ENCODE measurements around the gene ADAM23.

DNA sequence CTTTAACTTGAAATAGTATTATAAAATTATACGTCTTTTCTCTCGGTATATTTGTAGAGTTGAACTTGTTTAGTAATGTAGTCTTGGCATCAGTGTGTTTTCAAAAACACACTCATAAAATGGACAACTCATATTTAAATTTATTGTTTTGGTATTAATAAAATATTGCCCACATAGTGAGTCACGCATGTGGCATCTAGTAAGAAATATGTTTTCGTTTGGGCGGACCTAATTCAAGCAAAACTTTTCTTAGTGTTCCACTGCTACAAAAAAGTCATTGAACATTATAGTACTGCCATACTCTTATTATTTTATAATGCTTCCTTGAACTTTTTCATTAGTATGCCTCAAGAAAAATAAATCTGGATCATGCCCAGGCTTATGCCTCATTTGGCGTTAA lies 167.9 kb downstream of the ADAM23 start:
- TF ChIP-seq, protein P1, sequence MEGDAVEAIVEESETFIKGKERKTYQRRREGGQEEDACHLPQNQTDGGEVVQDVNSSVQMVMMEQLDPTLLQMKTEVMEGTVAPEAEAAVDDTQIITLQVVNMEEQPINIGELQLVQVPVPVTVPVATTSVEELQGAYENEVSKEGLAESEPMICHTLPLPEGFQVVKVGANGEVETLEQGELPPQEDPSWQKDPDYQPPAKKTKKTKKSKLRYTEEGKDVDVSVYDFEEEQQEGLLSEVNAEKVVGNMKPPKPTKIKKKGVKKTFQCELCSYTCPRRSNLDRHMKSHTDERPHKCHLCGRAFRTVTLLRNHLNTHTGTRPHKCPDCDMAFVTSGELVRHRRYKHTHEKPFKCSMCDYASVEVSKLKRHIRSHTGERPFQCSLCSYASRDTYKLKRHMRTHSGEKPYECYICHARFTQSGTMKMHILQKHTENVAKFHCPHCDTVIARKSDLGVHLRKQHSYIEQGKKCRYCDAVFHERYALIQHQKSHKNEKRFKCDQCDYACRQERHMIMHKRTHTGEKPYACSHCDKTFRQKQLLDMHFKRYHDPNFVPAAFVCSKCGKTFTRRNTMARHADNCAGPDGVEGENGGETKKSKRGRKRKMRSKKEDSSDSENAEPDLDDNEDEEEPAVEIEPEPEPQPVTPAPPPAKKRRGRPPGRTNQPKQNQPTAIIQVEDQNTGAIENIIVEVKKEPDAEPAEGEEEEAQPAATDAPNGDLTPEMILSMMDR (IDR thresholded peaks at IDR 0.05; ENCODE audit: poor library complexity), result no peak
- no peak for TF ChIP-seq EZH2 (IDR thresholded peaks at IDR 0.05; ENCODE audit: borderline replicate concordance)
